Transverse colon (tissue), 4 donors: Measurements from ENCODE around the gene MBD3L5.

ENCODE experiments used
- CTCF ChIP-seq, 5 experiments: fragments of 200-600 bp in 3 of 5; fragments of 450-650 bp in 2 of 5; sonication (generic) in 3 of 5; IDR thresholded peaks; 1 replicate in 2 of 5; 2 replicates in 3 of 5; pipeline ENCODE4 v1.5.1; 2016 to 2017; ENCODE audit warnings: antibody characterized with exemption in 5 of 5, inconsistent platforms in 3 of 5, mild to moderate bottlenecking in 2 of 5, moderate library complexity in 1 of 5
- POLR2A ChIP-seq: fragments of 450-650 bp; IDR thresholded peaks from one replicate; pipeline ENCODE4 v1.6.1; 2016; ENCODE audit warnings: antibody characterized with exemption, mild to moderate bottlenecking, moderate library complexity
- POLR2AphosphoS5 ChIP-seq, 3 donors: sonication (generic); formaldehyde crosslinking; IDR thresholded peaks; one replicate each; pipeline ENCODE4 v1.6.1; 2016; ENCODE audit warnings: antibody characterized with exemption in 3 of 3

GRCh38 chr19:7063764-7064418, 33.5 kb downstream of the MBD3L5 start:
- TF ChIP-seq CTCF (IDR thresholded peaks at IDR 0.05) (no peak), POLR2A (no peak), POLR2AphosphoS5 (IDR thresholded peaks at IDR 0.05) (no peak)
